HepG2 (cell line): ENCODE measurements around the gene TGM1. TPM values are rescaled to one million over a fixed set of nuclear protein-coding genes. Genes with fewer than 3 reads are reported as not detected.

ENCODE experiments used
- ATAC-seq: fragments of 200-7000 bp; cut with Tn5 transposase; 3 replicates; pipeline ENCODE4 v1.9.1; 2020; ENCODE audit warnings: mild to moderate bottlenecking, moderate library complexity
- BruUV-seq: library from RNA; stranded (reverse); fragments of 400-500 nt; replicated peaks from 2 replicates; lab custom pipeline; 2021; lab: Mats Ljungman, UMichigan
- CTCF ChIA-PET: fragments of 300-600 bp; formaldehyde crosslinking; extraction: SDS; loops from one replicate; lab custom pipeline; 2021; ENCODE audit warnings: low total read pairs, inconsistent platforms, low intra/inter-chr PET ratio; lab: Yijun Ruan, JAX
- POLR2A ChIA-PET: fragments of 350-600 bp; sonication (Branson Sonifier 250); formaldehyde crosslinking; loops from one replicate; lab custom pipeline; 2020; ENCODE audit warnings: antibody characterized with exemption, inconsistent platforms; lab: Yijun Ruan, JAX
- DNase-seq: peaks from one replicate; pipeline ENCODE4 v3.0.0-alpha.2; 2015; ENCODE audit warnings: low spot score
- FAIRE-seq: peaks from 3 replicates; lab custom pipeline; 2011; peaks lifted over from hg19 to GRCh38; lab: Jason Lieb, UNC
- H2AFZ ChIP-seq: one replicate; pipeline ENCODE4 v1.6.1; 2011; ENCODE audit warnings: low read length, inconsistent platforms
- H3K27ac ChIP-seq: fragments of 300-600 bp; 3 replicates; pipeline ENCODE4 v1.8.0; 2011; ENCODE audit warnings: mixed run types, mild to moderate bottlenecking, mixed read lengths, low read length, inconsistent platforms; ENCODE audit not compliant: insufficient read depth; ENCODE audit errors: extremely low read length
- H3K27me3 ChIP-seq, 2 experiments: fragments of 200-600 bp in 1 of 2; 2 replicates in 1 of 2; 3 replicates in 1 of 2; pipeline versions ENCODE4 v1.6.0 to v1.8.0; 2011; ENCODE audit warnings: low read length in 2 of 2, mild to moderate bottlenecking in 2 of 2, moderate library complexity in 2 of 2, inconsistent platforms in 1 of 2; ENCODE audit not compliant: insufficient read depth in 2 of 2, control insufficient read depth in 1 of 2
- H3K36me3 ChIP-seq, 2 experiments: fragments of 200-600 bp in 1 of 2; replicated peaks in 1 of 2; 2 replicates in 1 of 2; 3 replicates in 1 of 2; pipeline versions ENCODE4 v1.5.1 to v1.8.0; 2011; ENCODE audit warnings: low read length in 2 of 2, inconsistent platforms in 1 of 2; ENCODE audit not compliant: insufficient read depth in 2 of 2, control insufficient read depth in 1 of 2
- H3K4me1 ChIP-seq: 2 replicates; pipeline ENCODE4 v1.5.1; 2012; ENCODE audit warnings: low read length, inconsistent platforms; ENCODE audit not compliant: insufficient read depth
- H3K4me2 ChIP-seq: 2 replicates; pipeline ENCODE4 v1.6.0; 2011; ENCODE audit warnings: low read depth, low read length, inconsistent platforms
- H3K4me3 ChIP-seq, 3 experiments: fragments of 200-600 bp in 1 of 3; sonication (generic), shearing (Covaris generic) in 1 of 3; replicated peaks in 1 of 3; 2 replicates each; pipeline ENCODE4 v1.5.1; 2011 to 2016; ENCODE audit warnings: low read length in 3 of 3, inconsistent platforms in 2 of 3, low read depth in 2 of 3, mild to moderate bottlenecking in 2 of 3, control low read depth in 1 of 3, mixed read lengths in 1 of 3; ENCODE audit not compliant: insufficient read depth in 1 of 3
- H3K79me2 ChIP-seq: one replicate; pipeline ENCODE4 v1.6.1; 2011; ENCODE audit warnings: low read length, inconsistent platforms; ENCODE audit not compliant: insufficient read depth
- H3K9ac ChIP-seq: 2 replicates; pipeline ENCODE4 v1.6.0; 2011; ENCODE audit warnings: mild to moderate bottlenecking, low read depth, low read length, inconsistent platforms; ENCODE audit not compliant: insufficient read depth
- H3K9me3 ChIP-seq: 2 replicates; pipeline ENCODE4 v1.5.1; 2012; ENCODE audit warnings: mild to moderate bottlenecking, low read length
- H4K20me1 ChIP-seq: 2 replicates; pipeline ENCODE4 v1.6.0; 2011; ENCODE audit warnings: inconsistent platforms, mild to moderate bottlenecking, low read length, moderate library complexity; ENCODE audit not compliant: insufficient read depth
- FOXC1 ChIP-seq: sonication (generic); formaldehyde crosslinking; IDR thresholded peaks from 2 replicates; pipeline ENCODE4 v1.8.0; 2022; ENCODE audit warnings: mild to moderate bottlenecking, missing genetic modification reagents, borderline replicate concordance
- GZF1 ChIP-seq: sonication (generic); formaldehyde crosslinking; IDR thresholded peaks from 2 replicates; pipeline ENCODE4 v1.5.1; 2020; ENCODE audit warnings: mild to moderate bottlenecking, missing genetic modification reagents
- HCFC1 ChIP-seq: fragments of 150-350 bp; IDR thresholded peaks from 2 replicates; pipeline ENCODE4 v1.6.1; 2014; ENCODE audit warnings: low read depth, low read length
- PPARG ChIP-seq: conservative IDR thresholded peaks from 2 replicates; pipeline ENCODE4 v1.6.1; 2016; ENCODE audit warnings: missing biosample characterization, missing genetic modification reagents
- SP2 ChIP-seq: sonication (generic); formaldehyde crosslinking; IDR thresholded peaks from 2 replicates; pipeline ENCODE4 v1.5.1; 2020; ENCODE audit warnings: mild to moderate bottlenecking, missing genetic modification reagents
- ZBTB1 ChIP-seq: sonication (generic); formaldehyde crosslinking; IDR thresholded peaks from 2 replicates; pipeline ENCODE4 v1.4.0; 2020; ENCODE audit warnings: missing genetic modification reagents, borderline replicate concordance
- ZFP36L1 ChIP-seq: sonication (generic); formaldehyde crosslinking; IDR thresholded peaks from 2 replicates; pipeline ENCODE4 v1.8.0; 2022; ENCODE audit warnings: mild to moderate bottlenecking, missing genetic modification reagents, moderate library complexity
- ZNF230 ChIP-seq: sonication (generic); formaldehyde crosslinking; IDR thresholded peaks from 2 replicates; pipeline ENCODE4 v1.4.0; 2020; ENCODE audit warnings: mild to moderate bottlenecking, missing genetic modification reagents
- ZNF354B ChIP-seq: sonication (generic); formaldehyde crosslinking; IDR thresholded peaks from 2 replicates; pipeline ENCODE4 v1.8.0; 2022; ENCODE audit warnings: mild to moderate bottlenecking, missing genetic modification reagents
- WGBS: methylation state at CpG from one replicate; pipeline ENCODE4 v1.1.6; 2017; ENCODE audit warnings: low lambda C conversion rate; 5-methylcytosine and 5-hydroxymethylcytosine counted together
- in situ Hi-C: cut with HindIII; loops from 2 replicates; pipeline ENCODE4 v1.10.0; 2017; ENCODE audit warnings: low pct_unique_long_range_greater_than_20kb; ENCODE audit not compliant: extremely low pct_ligation_motif_present
- intact Hi-C: fragments of 100-400 bp; cut with micrococcal nuclease; formaldehyde crosslinking; loops from one replicate; pipeline ENCODE4 v1.10.0; 2022; ENCODE audit not compliant: unreplicated experiment
- polyA plus RNA-seq, 8 experiments: library from polyadenylated mRNA; depleted of rRNA in 3 of 8; stranded (reverse) in 7 of 8; unstranded in 1 of 8; fragments of >200 nt; fragmentation: Illumina TruSeq in 4 of 8; extraction: Trizol in 4 of 8; gene quantifications; 2 replicates each; pipeline versions ENCODE4 v1.2.1 to v1.2.3, GENCODE V29; 2011 to 2016; ENCODE audit warnings: low read depth in 4 of 8, missing spikeins in 1 of 8, mixed read lengths in 1 of 8; ENCODE audit not compliant: insufficient read depth in 1 of 8
- total RNA-seq, 5 experiments: library from RNA; depleted of rRNA; stranded (reverse); fragments of >200 nt; fragmentation: Illumina TruSeq; extraction: Trizol; gene quantifications; 2 replicates each; pipeline ENCODE4 v1.2.3, GENCODE V29; 2016; ENCODE audit warnings: low read depth in 1 of 5
- TF ChIP-seq, protein P1 (sequence below): IDR thresholded peaks from 2 replicates; pipeline ENCODE4 v1.6.1; 2016; ENCODE audit warnings: missing compliant biosample characterization, missing genetic modification reagents, borderline replicate concordance
- TF ChIP-seq, protein P2 (sequence below): sonication (generic); formaldehyde crosslinking; IDR thresholded peaks from 2 replicates; pipeline ENCODE4 v1.4.0; 2020; ENCODE audit warnings: missing genetic modification reagents, borderline replicate concordance
- TF ChIP-seq, protein P3 (sequence below): sonication (generic); formaldehyde crosslinking; conservative IDR thresholded peaks from 2 replicates; pipeline ENCODE4 v1.4.0; 2020; ENCODE audit warnings: missing genetic modification reagents
- TF ChIP-seq, protein P4 (sequence below): IDR thresholded peaks from 2 replicates; pipeline ENCODE4 v1.6.1; 2018; ENCODE audit warnings: missing genetic modification reagents, mild to moderate bottlenecking, missing compliant biosample characterization

The TGM1 gene
- total and polyA plus RNA-seq, 2 of the 13 experiments (the other 11 are each of a cell fraction or from before 2014, with no cell fraction given): 3.2 to 10.6 TPM

DNA sequence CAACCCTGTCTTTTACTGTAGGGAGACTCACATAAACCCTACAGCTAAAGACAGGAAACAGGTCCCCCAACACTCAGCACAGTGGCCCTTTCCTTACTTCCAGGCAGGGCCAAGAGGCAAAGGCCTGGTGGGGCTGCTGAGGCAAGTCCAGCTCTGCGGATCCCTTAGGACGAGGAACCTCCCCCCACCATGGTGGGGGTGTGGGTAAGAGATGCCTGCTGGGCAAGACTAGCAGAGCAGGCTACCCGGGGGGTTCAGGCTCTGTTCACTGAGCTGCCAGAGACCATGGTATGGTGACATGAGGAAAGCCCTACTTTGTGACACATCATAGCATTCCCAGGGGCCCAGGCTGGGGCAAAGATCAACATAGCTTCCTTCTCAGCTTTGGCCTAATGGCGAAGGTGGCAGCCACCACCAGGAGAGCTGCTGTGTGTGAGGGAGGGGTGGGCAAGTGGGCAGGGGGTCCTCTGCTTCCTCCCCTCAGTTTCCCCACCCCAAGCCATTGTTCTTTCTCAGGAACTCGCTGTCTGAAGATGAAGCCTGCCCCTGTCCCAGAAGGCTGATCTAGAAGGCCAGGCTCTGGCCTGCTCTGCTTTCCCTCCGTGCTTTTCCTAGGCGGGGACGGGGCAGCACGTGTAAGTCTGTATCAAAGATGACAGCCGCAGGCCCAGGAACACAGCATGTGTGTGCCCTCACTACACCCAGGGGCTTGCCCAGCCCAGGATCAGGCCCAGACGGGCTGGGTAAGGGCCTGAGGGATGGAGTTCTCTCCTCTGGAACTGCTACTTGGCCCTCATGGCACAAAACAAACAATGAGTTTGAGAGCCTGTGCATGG lies 10.5 kb downstream of the TGM1 start (continued):
- TF ChIP-seq, protein P1, sequence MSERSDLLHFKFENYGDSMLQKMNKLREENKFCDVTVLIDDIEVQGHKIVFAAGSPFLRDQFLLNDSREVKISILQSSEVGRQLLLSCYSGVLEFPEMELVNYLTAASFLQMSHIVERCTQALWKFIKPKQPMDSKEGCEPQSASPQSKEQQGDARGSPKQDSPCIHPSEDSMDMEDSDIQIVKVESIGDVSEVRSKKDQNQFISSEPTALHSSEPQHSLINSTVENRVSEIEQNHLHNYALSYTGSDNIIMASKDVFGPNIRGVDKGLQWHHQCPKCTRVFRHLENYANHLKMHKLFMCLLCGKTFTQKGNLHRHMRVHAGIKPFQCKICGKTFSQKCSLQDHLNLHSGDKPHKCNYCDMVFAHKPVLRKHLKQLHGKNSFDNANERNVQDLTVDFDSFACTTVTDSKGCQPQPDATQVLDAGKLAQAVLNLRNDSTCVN (CRISPR knock-in tag): peak; percentile 7
- TF ChIP-seq, protein P2, sequence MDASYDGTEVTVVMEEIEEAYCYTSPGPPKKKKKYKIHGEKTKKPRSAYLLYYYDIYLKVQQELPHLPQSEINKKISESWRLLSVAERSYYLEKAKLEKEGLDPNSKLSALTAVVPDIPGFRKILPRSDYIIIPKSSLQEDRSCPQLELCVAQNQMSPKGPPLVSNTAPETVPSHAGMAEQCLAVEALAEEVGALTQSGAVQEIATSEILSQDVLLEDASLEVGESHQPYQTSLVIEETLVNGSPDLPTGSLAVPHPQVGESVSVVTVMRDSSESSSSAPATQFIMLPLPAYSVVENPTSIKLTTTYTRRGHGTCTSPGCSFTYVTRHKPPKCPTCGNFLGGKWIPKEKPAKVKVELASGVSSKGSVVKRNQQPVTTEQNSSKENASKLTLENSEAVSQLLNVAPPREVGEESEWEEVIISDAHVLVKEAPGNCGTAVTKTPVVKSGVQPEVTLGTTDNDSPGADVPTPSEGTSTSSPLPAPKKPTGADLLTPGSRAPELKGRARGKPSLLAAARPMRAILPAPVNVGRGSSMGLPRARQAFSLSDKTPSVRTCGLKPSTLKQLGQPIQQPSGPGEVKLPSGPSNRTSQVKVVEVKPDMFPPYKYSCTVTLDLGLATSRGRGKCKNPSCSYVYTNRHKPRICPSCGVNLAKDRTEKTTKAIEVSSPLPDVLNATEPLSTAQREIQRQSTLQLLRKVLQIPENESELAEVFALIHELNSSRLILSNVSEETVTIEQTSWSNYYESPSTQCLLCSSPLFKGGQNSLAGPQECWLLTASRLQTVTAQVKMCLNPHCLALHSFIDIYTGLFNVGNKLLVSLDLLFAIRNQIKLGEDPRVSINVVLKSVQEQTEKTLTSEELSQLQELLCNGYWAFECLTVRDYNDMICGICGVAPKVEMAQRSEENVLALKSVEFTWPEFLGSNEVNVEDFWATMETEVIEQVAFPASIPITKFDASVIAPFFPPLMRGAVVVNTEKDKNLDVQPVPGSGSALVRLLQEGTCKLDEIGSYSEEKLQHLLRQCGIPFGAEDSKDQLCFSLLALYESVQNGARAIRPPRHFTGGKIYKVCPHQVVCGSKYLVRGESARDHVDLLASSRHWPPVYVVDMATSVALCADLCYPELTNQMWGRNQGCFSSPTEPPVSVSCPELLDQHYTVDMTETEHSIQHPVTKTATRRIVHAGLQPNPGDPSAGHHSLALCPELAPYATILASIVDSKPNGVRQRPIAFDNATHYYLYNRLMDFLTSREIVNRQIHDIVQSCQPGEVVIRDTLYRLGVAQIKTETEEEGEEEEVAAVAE: peak; percentile 64
- TF ChIP-seq HCFC1: no peak

DNA sequence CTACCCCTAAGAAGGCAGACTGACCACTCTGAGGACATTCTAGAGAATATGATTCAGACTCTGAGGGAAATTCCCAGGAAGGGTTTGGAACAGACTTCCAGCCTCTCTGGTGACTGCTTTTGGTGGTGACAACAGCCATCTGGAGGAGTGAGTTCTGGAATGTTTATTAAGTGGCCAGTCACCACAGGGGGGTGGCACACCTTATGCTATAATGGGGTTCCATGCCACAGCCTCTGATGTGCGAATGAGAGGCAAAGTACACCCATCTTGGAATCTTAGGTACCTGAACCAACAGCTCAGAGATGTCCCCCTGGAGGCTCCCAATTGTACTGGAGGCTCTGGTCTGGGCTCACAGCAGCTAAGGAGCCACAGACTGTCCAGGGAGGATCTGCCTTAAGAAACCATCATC lies 11.1 kb downstream of the TGM1 start:
- WGBS: 100% methylated on average over 1 of the region's 1 CpG
- Histone ChIP-seq H3K4me2 (peak overlapping the region; percentile 59), H3K79me2 (no peaks in the 10 kb centered on the region), H3K9me3 (no peaks in the 10 kb centered on the region), H3K9ac (peak overlapping the region; percentile 61), H3K27me3 (no peaks in the 10 kb centered on the region), H3K36me3 (peaks cover 0 to 1% of the 10 kb centered on the region in 2 experiments; a peak in 1 of 5 replicates), H4K20me1 (no peaks in the 10 kb centered on the region), H3K4me1 (peaks cover 35% of the 10 kb centered on the region), H3K27ac (peak overlapping the region; percentile 59), H3K4me3 (no peak overlapping the region), H2AFZ (no peak overlapping the region)
- in situ Hi-C loops (no loop called here), intact Hi-C loops (loop anchor here (1.0 kb wide), 1 partner anchor 19 kb away; the partner anchor contains the start of gene RABGGTA)
- ChIA-PET CTCF (interaction anchor here (1.6 kb wide), 1 partner anchor 9 kb away, joined by 5 read pairs; the partner anchor contains the start of gene TINF2), POLR2A (interaction anchor here (0.6 to 13.2 kb wide), 30 partner anchors 9 to 931 kb away, joined by 3 to 254 read pairs (median 5); partner anchors contain the start of genes CBLN3, CHMP4A, CIDEB and DCAF11)
- no TSS peak for BruUV-seq
- DNase-seq (no peak), ATAC-seq (peak; percentile 32), FAIRE-seq (no peak)
- TF ChIP-seq SP2 (CRISPR knock-in tag) (0 out of 2 replicates have a peak, but pooled peaks have one; percentile 4), ZFP36L1 (CRISPR knock-in tag) (no peak), FOXC1 (CRISPR knock-in tag) (peak; percentile 77; the same call in 1 of the 2 replicates), GZF1 (0 out of 2 replicates have a peak, but pooled peaks have one; percentile 74), PPARG (no peak), ZNF354B (CRISPR knock-in tag) (0 out of 2 replicates have a peak, but pooled peaks have one; percentile 38), ZNF230 (0 out of 2 replicates have a peak, but pooled peaks have one; percentile 21), ZBTB1 (CRISPR knock-in tag) (0 out of 2 replicates have a peak, but pooled peaks have one; percentile 40)
- TF ChIP-seq, protein P3, sequence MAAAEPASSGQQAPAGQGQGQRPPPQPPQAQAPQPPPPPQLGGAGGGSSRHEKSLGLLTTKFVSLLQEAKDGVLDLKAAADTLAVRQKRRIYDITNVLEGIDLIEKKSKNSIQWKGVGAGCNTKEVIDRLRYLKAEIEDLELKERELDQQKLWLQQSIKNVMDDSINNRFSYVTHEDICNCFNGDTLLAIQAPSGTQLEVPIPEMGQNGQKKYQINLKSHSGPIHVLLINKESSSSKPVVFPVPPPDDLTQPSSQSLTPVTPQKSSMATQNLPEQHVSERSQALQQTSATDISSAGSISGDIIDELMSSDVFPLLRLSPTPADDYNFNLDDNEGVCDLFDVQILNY (CRISPR knock-in tag): 0 out of 2 replicates have a peak, but pooled peaks have one; percentile 6
- TF ChIP-seq, protein P4, sequence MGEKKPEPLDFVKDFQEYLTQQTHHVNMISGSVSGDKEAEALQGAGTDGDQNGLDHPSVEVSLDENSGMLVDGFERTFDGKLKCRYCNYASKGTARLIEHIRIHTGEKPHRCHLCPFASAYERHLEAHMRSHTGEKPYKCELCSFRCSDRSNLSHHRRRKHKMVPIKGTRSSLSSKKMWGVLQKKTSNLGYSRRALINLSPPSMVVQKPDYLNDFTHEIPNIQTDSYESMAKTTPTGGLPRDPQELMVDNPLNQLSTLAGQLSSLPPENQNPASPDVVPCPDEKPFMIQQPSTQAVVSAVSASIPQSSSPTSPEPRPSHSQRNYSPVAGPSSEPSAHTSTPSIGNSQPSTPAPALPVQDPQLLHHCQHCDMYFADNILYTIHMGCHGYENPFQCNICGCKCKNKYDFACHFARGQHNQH (CRISPR knock-in tag): no peak
